ENCODE results near the gene TFR2.

- TF ChIP-seq CTCF (IDR thresholded peaks at IDR 0.05), result no peak
- no peak for TF ChIP-seq POLR2A (IDR thresholded peaks at IDR 0.05)
Measured at GRCh38 chr7:100607111-100607510, 34.2 kb downstream of the TFR2 start.

Measured in Peyer's patch (tissue), 4 donors.